Activated T-cell treated with anti-CD3 and anti-CD28 coated beads for 24 hours (primary cell): ENCODE results near the gene LGALS7B.
A peak's percentile ranks its signal among the peaks of the same experiment; 100 is the strongest.
"Not testable (repeated sequence)": the region's sequence is repeated elsewhere in the genome, so short reads cannot be mapped to it uniquely, and the experiment has no call there.

Experiments used
- DNase-seq: peaks from one replicate; pipeline ENCODE4 v3.0.0-alpha.2; 2020; ENCODE audit warnings: low read depth

The LGALS7B gene

DNA sequence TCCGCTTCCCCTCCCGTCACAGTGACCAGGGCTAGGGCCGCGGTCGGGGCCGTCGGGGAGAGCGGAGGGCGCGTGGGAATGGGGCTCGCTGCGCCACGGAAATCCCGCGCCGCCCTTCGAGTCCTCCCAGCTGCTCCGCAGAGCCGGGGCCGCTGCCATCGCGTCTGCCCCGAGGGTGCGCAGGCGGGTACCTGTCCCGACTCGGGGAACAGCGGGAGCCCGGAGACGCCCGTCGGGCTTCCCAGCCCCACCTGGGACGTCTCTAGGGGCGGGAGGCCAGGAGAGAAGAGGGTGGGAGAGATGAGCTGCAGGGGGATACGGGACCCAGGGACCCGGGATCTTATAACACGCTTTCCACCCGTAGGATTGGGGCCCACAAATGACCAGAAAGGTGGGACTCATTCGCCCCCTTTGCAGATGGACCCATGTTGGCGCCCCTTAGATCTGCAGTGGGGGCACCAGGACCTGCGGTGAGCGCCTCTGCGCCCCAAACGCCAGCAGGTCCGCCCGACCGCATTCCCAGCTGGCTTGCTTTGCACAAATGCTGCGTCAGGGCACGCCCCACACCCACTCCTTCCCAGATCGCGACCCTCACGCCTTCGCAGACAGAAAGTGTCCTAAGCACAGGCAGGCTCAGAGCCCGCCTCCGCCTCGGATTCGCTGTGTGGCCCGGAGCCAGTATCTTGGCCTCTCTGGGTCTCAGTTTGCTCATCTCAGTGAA is 18.6 kb upstream of the LGALS7B start:
- DNase-seq: not testable (repeated sequence)

DNA sequence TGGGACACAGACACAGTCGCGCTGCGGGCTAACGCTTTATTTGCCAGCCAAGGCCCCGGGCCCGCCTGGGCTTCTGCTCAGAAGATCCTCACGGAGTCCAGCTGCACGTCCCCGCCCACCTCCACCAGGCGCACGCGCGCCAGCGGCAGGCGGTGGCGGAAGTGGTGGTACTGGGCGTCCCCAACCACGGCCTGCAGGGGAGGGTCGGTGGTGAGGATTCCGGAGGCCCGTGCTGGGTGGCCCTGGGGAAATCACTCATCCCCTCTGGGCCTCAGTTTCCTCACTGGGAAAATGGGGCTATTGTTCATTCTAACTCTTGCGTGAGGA is 18.1 kb upstream of the LGALS7B start:
- DNase-seq: not testable (repeated sequence)

DNA sequence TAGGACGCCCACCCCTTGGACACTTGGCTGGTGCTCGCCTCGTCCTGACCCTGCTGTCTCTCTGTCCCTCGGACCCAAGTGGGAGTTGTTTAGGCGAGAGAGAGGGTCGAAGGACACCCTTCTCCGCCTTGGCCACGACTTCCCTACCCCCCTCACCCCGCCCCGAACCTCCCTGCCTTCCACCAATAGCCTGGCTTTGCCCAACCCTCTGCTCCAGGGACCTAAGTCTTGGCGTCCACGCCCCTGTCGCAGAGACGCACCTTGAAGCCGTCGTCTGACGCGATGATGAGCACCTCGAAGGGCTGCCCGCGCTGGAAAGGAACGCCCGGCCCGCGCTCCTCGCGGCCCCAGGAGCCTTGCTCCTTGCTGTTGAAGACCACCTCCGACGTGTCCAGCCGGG is 17.4 kb upstream of the LGALS7B start:
- not testable (repeated sequence) for DNase-seq

DNA sequence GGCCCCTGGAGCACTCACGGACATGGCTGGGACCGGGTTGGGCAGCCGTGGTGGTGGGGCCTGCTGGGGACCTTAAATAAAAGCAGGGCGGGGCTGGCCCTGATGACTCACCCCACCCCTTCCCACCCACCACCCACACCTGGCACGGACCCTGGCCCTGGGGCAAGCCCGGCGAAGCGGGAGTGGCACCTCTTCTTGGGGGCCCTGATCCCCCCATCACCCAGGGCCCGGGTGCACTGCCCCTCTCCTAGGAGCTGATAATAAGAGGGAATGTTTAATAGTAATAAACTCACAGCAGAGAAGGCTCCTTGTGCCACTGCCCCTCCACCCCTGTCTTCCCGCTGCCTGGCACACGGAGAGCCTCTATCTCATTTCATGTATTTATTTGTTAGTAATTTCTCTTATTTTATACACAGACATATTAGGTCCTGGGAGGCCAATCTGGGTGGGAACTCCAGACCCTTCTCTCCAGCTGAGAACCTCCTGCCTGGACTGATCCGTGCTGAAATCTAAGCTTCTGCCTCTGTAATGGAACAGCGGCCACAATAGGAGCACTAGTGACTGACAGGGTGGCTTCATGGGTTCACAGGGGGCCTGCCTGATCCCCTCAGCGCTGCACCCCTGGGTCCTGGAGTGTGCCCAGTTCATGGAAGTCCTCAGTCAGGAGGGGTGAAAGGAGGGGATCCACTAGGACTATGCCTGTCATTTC is 15.4 kb upstream of the LGALS7B start, which contains the start of gene LGALS7:
Gene LGALS7, minus strand, starts transcription at position 49 of the 709 bp plus-strand sequence. Its CDS starts 25 bp downstream, at position 24.
- DNase-seq: no peak

GRCh38 chr19:38774181-38774950 is 14.6 kb upstream of the LGALS7B start:
- no peak for DNase-seq

- no peak for DNase-seq
Observed at GRCh38 chr19:38778733-38779132, 10.3 kb upstream of the LGALS7B start.

DNA sequence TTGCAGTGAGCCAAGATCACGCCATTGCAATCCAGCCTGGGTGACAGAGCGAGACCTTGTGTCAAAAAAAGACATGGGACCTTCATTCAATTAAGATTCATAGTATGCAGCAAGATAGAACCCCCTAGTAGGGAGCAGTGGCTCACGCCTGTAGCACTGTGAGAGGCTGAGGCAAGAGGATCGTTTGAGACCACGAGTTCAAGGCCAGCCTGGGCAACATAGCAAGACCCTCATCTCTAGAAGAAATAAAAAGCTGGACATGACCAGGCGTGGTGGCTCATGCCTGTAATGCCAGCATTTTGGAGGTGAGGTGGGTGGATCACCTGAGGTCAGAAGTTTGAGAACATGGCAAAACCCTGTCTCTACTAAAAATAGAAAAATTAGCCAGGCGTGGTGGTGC is 8.6 kb upstream of the LGALS7B start:
- no peak for DNase-seq

DNA sequence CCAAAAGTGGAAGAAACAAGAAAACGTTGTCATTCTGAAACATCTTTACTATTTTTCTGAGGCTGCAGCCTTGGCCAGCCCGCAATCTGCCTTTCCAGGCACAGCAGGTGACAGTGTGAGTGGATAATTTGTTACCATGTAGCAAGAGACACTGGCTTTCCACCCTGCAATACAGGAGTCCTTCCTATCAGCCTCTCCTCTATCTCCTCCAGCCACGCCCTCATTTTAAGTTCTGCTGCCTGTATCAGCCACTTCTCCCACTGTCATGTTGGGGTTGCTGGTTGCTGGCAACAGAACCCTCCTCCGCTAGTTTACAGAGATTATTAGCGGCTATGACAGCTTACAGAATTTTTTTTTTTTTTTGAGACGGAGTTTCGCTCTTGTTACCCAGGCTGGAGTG is 7.9 kb upstream of the LGALS7B start:
- no peak for DNase-seq

- DNase-seq: not testable (repeated sequence)
Observed at GRCh38 chr19:38782212-38782611, 6.8 kb upstream of the LGALS7B start.

- no peak for DNase-seq
Observed at GRCh38 chr19:38784224-38784623, 4.8 kb upstream of the LGALS7B start.

DNA sequence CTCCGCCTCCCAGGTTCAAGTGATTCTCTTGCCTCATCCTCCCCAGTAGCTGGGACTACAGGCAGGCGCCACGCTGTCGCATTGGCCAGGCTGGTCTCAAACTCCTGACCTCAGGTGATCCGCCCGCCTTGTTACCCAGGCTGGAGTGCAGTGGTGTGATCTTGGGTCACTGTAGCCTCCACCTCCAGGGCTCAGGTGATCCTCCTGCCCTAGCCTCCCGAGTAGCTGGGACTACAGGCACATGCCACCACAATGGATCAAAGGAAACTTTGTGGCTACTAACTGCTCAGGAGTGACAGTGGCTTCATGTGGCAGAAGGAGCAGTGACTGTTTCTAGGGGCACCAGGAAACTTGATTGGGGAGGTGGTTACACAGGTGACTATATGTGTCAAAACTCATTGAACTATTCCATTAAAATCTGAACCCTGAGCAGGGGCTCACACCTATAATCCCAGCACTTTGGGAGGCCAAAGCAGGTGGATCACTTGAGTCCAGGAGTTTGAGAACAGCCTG is 3.8 kb upstream of the LGALS7B start:
- no peak for DNase-seq

- DNase-seq: not testable (repeated sequence)
Observed at GRCh38 chr19:38786061-38786460, 2.9 kb upstream of the LGALS7B start.

DNA sequence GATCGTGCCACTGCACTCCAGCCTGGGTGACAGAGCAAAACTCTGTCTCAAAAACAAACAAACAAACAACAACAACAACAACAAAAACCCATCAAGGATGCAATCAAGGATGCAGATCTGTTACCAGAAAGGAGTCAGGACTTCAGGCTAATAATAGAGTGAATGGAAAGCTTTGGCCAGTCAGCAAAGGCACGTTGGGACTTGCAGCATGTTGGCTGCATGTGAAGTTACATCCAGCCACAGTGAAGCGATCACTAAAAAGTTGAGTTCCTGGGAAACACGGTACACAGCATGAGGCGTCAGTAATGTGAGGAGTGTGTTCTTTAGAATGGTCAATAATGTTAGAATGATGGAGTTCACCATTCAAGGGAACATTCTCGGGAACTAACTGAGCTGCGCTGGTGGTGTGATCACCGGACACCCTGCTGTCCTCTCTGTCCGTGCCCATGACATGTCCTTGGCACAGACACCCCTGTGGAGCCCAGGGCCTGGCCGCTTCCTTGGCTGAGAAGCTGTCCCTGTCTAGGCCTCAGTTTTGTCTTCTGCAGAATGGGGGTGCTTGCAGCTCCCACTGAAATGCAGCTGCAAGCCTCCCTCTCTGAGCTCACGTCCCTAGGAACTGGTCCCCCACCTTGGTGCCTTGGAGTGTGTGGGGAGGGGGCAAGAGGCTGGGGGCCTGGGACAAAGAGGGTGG is 2.3 kb upstream of the LGALS7B start:
- DNase-seq: no peak

DNA sequence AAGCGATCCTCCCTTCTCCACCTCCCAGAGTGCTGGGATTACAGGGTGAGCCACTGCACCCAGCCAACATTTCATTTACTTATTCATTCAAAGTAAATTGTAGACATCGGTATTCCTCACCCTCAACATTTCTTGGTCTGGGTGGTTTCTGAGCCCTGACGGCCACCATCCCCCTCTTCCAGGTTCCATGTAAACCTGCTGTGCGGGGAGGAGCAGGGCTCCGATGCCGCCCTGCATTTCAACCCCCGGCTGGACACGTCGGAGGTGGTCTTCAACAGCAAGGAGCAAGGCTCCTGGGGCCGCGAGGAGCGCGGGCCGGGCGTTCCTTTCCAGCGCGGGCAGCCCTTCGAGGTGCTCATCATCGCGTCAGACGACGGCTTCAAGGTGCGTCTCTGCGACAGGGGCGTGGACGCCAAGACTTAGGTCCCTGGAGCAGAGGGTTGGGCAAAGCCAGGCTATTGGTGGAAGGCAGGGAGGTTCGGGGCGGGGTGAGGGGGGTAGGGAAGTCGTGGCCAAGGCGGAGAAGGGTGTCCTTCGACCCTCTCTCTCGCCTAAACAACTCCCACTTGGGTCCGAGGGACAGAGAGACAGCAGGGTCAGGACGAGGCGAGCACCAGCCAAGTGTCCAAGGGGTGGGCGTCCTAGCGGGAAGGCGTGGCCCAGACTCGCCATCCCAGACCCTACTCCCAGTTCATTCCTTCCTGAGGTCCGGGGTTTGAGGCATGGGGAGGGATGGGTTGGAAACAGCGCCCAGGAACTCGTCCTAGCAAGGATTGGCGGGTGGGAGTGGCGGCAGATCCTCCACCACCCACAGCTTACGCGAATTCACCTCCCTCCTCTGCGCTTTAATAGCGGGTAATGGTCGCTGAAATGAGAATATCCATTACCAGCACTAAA is 1.8 kb downstream of the LGALS7B start:
- DNase-seq: not testable (repeated sequence)

GRCh38 chr19:38791451-38792064 is 2.6 kb downstream of the LGALS7B start:
- DNase-seq: not testable (repeated sequence)

- peak; percentile 9 for DNase-seq
Observed at GRCh38 chr19:38792250-38793111, 3.5 kb downstream of the LGALS7B start.

DNA sequence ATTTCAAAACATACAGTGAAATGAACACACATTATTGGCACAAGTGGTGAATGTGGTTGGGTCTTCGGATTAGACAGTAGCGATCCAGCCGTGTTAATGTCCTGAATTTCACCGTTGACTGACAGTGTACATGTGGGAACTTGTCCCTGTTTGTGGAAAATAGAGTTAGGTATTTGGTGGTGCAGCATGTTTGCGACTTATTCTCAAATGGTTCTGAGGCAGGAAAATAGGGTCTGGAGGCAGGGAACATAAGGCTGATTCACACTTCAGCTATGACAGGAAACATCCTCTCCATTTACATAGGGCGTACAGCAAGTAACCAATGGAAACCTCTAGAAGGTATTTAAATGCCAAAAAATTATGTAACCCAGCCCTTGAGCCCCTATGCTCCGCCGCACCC is 4.2 kb downstream of the LGALS7B start:
- DNase-seq: no peak

DNA sequence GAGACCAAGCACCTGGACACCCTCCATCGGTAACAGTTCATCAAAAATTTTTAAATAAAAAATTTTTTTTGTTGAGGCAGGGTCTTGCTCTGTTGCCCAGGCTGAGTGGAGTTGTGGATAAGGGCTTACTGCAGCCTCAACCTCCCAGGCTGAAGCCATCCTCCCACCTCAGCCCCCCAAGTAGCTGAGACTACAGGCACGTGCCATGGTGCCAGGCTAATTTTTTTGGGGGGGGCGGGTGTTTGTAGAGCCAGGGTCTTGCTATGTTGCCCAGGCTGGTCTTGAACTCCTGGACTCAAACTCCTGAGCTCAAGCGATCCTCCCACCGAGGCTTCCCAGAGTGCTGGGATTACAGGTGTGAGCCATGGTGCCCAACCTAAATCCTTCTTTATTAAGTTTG is 4.7 kb downstream of the LGALS7B start:
- no peak for DNase-seq

- DNase-seq: no peak
Observed at GRCh38 chr19:38795549-38795948, 6.5 kb downstream of the LGALS7B start.

DNA sequence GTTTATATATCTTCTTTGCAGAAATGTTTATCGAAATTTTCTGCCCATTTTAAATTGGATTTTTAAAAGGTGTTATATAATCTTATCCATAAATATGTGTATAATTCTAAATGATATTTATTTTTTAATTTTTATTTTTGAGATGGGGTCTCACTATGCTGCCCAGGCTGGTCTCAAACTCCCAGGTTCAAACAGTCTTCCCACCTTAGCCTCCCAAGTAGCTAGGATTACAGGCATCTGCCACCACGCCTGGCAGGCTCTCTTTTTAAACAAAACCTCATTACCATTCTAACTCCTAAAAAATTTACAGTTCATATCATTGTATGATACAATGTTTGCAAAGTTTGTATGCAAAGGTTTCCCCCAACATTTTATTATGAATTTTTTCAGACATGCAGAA is 7.2 kb downstream of the LGALS7B start:
- no peak for DNase-seq
